Naive thymus-derived CD4-positive, alpha-beta T cell (primary cell): Measurements from ENCODE around the gene ERN1. TPM values are rescaled to one million over a fixed set of nuclear protein-coding genes. Genes with fewer than 3 reads are reported as not detected.

Source experiments
- ATAC-seq: fragments of 150-1000 bp; cut with Tn5 transposase; 2 replicates; pipeline ENCODE4 v1.10.0; 2021; ENCODE audit warnings: mild to moderate bottlenecking, moderate library complexity
- CTCF ChIA-PET: fragments of 350-600 bp; sonication (Branson Sonifier 250); formaldehyde crosslinking; loops from one replicate; lab custom pipeline; 2021; ENCODE audit warnings: antibody characterized with exemption; lab: Charles Lee
- POLR2A ChIA-PET: fragments of 350-600 bp; sonication (Branson Sonifier 250); formaldehyde crosslinking; loops from one replicate; lab custom pipeline; 2021; ENCODE audit warnings: antibody characterized with exemption, inconsistent platforms; lab: Charles Lee
- DNase-seq, 9 donors: peaks; one replicate each; pipeline versions ENCODE4 v3.0.0 to v3.0.0-alpha.2; 2020 to 2022; ENCODE audit warnings: mixed read lengths in 1 of 9
- H3K27ac ChIP-seq: one replicate; pipeline ENCODE4 v1.7.0; 2013; ENCODE audit warnings: mild to moderate bottlenecking, low read depth, low read length, moderate library complexity
- H3K27me3 ChIP-seq, 2 donors: one replicate each; pipeline ENCODE4 v1.7.0; 2013; ENCODE audit warnings: low read length in 2 of 2, mild to moderate bottlenecking in 2 of 2, moderate library complexity in 2 of 2; ENCODE audit not compliant: control insufficient read depth in 2 of 2, insufficient read depth in 2 of 2
- H3K36me3 ChIP-seq, 3 experiments: 1 replicate in 2 of 3; 2 replicates in 1 of 3; pipeline ENCODE4 v1.7.0; 2013; ENCODE audit warnings: low read length in 3 of 3, mild to moderate bottlenecking in 3 of 3, moderate library complexity in 1 of 3; ENCODE audit not compliant: insufficient read depth in 3 of 3, control insufficient read depth in 2 of 3
- H3K4me1 ChIP-seq, 2 donors: one replicate each; pipeline ENCODE4 v1.7.0; 2013; ENCODE audit warnings: low read length in 2 of 2, mild to moderate bottlenecking in 2 of 2, moderate library complexity in 1 of 2; ENCODE audit not compliant: control insufficient read depth in 2 of 2, insufficient read depth in 2 of 2
- H3K4me3 ChIP-seq: 2 replicates; pipeline ENCODE4 v1.7.0; 2013; ENCODE audit warnings: mild to moderate bottlenecking, low read length
- H3K9me3 ChIP-seq, 3 experiments: 1 replicate in 2 of 3; 2 replicates in 1 of 3; pipeline ENCODE4 v1.7.0; 2013; ENCODE audit warnings: low read length in 3 of 3; ENCODE audit not compliant: control insufficient read depth in 2 of 3
- H3K27ac Mint-ChIP-seq, 9 donors: one replicate each; pipeline ENCODE4 v1.8.0; 2020 to 2022; ENCODE audit warnings: mixed read lengths in 9 of 9, mild to moderate bottlenecking in 8 of 9, moderate library complexity in 5 of 9, inconsistent platforms in 2 of 9
- H3K27me3 Mint-ChIP-seq, 5 donors: one replicate each; pipeline ENCODE4 v1.8.0; 2021 to 2022; ENCODE audit warnings: mixed read lengths in 5 of 5, mild to moderate bottlenecking in 1 of 5
- H3K36me3 Mint-ChIP-seq, 5 donors: one replicate each; pipeline ENCODE4 v1.8.0; 2020 to 2022; ENCODE audit warnings: mixed read lengths in 5 of 5, mild to moderate bottlenecking in 3 of 5, inconsistent platforms in 1 of 5
- H3K4me1 Mint-ChIP-seq, 7 donors: one replicate each; pipeline ENCODE4 v1.8.0; 2020 to 2022; ENCODE audit warnings: mixed read lengths in 7 of 7, mild to moderate bottlenecking in 3 of 7, inconsistent platforms in 1 of 7
- H3K4me3 Mint-ChIP-seq, 10 donors: one replicate each; pipeline ENCODE4 v1.8.0; 2020 to 2022; ENCODE audit warnings: mild to moderate bottlenecking in 10 of 10, mixed read lengths in 10 of 10, moderate library complexity in 6 of 10, inconsistent platforms in 2 of 10
- H3K9me3 Mint-ChIP-seq, 11 donors: one replicate each; pipeline ENCODE4 v1.8.0; 2020 to 2022; ENCODE audit warnings: mixed read lengths in 11 of 11, mild to moderate bottlenecking in 4 of 11, inconsistent platforms in 1 of 11, moderate library complexity in 1 of 11
- intact Hi-C, 2 donors: fragments of 100-400 bp; cut with micrococcal nuclease; formaldehyde crosslinking; loops; one replicate each; pipeline ENCODE4 v1.15.1; 2023
- polyA plus RNA-seq, 2 donors: library from polyadenylated mRNA; unstranded; fragments of 300-500 nt; fragmentation: Illumina TruSeq; gene quantifications; one replicate each; pipeline ENCODE4 v1.2.3, GENCODE V29; 2021
- total RNA-seq, 6 experiments: library from RNA in 5 of 6; stranded (reverse) in 5 of 6; gene quantifications; 1 replicate in 5 of 6; 2 replicates in 1 of 6; pipeline ENCODE4 v1.2.3 and lab custom pipeline; 2021 to 2026

Gene ERN1
- total and polyA plus RNA-seq, 7 experiments from 2014 or later: 15.7 to 110 (median 60.3) TPM

- no peaks in the 10 kb centered on the region for H3K27me3 Mint-ChIP-seq
- no peak overlapping the region for H3K4me3 ChIP-seq
- CTCF ChIA-PET: interaction anchor here (0.7 kb wide), 1 partner anchor 9 kb away, joined by 3 read pairs; no protein-coding TSS in a partner anchor
- peaks cover 7 to 67% (median 16%) of the 10 kb centered on the region in 3 experiments for H3K36me3 ChIP-seq
- no peak overlapping the region for H3K27ac ChIP-seq
- no peak for DNase-seq
- no peak for ATAC-seq
- intact Hi-C loops: no loop called here
- peaks cover 27 to 52% (median 45%) of the 10 kb centered on the region in 7 donors for H3K4me1 Mint-ChIP-seq
- peaks cover 23 to 25% of the 10 kb centered on the region in 2 donors for H3K4me1 ChIP-seq
- H3K27me3 ChIP-seq: no peaks in the 10 kb centered on the region
- peaks cover 0 to 11% (median 0%) of the 10 kb centered on the region in 5 donors for H3K36me3 Mint-ChIP-seq
- peaks cover 0 to 2% (median 0%) of the 10 kb centered on the region in 11 donors for H3K9me3 Mint-ChIP-seq
- no peak overlapping the region for H3K4me3 Mint-ChIP-seq
- H3K9me3 ChIP-seq: no peaks in the 10 kb centered on the region
- POLR2A ChIA-PET: no interaction called here
- peak overlapping the region in 5 of 9 donors; percentile 48 to 81 (median 57) for H3K27ac Mint-ChIP-seq
Measured at GRCh38 chr17:64003526-64004121, 126.3 kb downstream of the ERN1 start.

GRCh38 chr17:64002658-64003525 is 127.1 kb downstream of the ERN1 start:
- Mint-ChIP-seq H3K27ac (peak overlapping the region in 4 of 9 donors; percentile 47 to 81 (median 61)), H3K27me3 (no peaks in the 10 kb centered on the region), H3K4me3 (no peak overlapping the region), H3K36me3 (peaks cover 0 to 11% (median 0%) of the 10 kb centered on the region in 5 donors), H3K4me1 (peaks cover 30 to 49% (median 39%) of the 10 kb centered on the region in 7 donors), H3K9me3 (no peaks in the 10 kb centered on the region)
- ATAC-seq (no peak), DNase-seq (no peak)
- H3K9me3 ChIP-seq: no peaks in the 10 kb centered on the region
- H3K27ac ChIP-seq: no peak overlapping the region
- ChIA-PET CTCF (interaction anchor here (1.7 kb wide), 1 partner anchor 23 kb away, joined by 5 read pairs; no protein-coding TSS in a partner anchor), POLR2A (interaction anchor here (3.6 to 7.3 kb wide), 2 partner anchors 18 to 24 kb away, joined by 40 to 58 read pairs; partner anchors contain the start of gene ICAM2)
- H3K4me3 ChIP-seq: no peak overlapping the region
- intact Hi-C loops: no loop called here
- H3K4me1 ChIP-seq: peaks cover 21 to 26% of the 10 kb centered on the region in 2 donors
- H3K36me3 ChIP-seq: peaks cover 7 to 64% (median 16%) of the 10 kb centered on the region in 3 experiments
- H3K27me3 ChIP-seq: no peaks in the 10 kb centered on the region

GRCh38 chr17:64001763-64002529 is 128.0 kb downstream of the ERN1 start:
- Mint-ChIP-seq H3K27ac (peak overlapping the region in 6 of 9 donors; percentile 18 to 75 (median 56)), H3K4me1 (peaks cover 32 to 50% (median 38%) of the 10 kb centered on the region in 7 donors), H3K27me3 (peaks cover 0 to 6% (median 0%) of the 10 kb centered on the region in 5 donors), H3K9me3 (no peaks in the 10 kb centered on the region), H3K4me3 (no peak overlapping the region), H3K36me3 (peaks cover 0 to 11% (median 0%) of the 10 kb centered on the region in 5 donors)
- Histone ChIP-seq H3K27ac (no peak overlapping the region), H3K27me3 (no peaks in the 10 kb centered on the region), H3K9me3 (no peaks in the 10 kb centered on the region), H3K4me1 (peaks cover 19 to 24% of the 10 kb centered on the region in 2 donors), H3K4me3 (no peak overlapping the region), H3K36me3 (peaks cover 7 to 55% (median 16%) of the 10 kb centered on the region in 3 experiments)
- POLR2A ChIA-PET: interaction anchor here (0.5 to 7.3 kb wide), 5 partner anchors 15 to 114 kb away, joined by 3 to 58 read pairs (median 8); partner anchors contain the start of gene ICAM2
- DNase-seq: no peak
- CTCF ChIA-PET: interaction anchor here (1.7 to 2.3 kb wide), 2 partner anchors 11 to 24 kb away, joined by 5 to 7 read pairs; no protein-coding TSS in a partner anchor
- intact Hi-C loops: no loop called here
- no peak for ATAC-seq

- no peak overlapping the region for H3K4me3 ChIP-seq
- H3K4me3 Mint-ChIP-seq: peak overlapping the region in 1 of 10 donors; percentile 48
- ChIA-PET CTCF (interaction anchor here (1.6 to 2.3 kb wide), 2 partner anchors 11 to 132 kb away, joined by 5 to 7 read pairs; no protein-coding TSS in a partner anchor), POLR2A (interaction anchor here (3.6 to 7.3 kb wide), 3 partner anchors 16 to 26 kb away, joined by 23 to 58 read pairs (median 40); partner anchors contain the start of gene ICAM2)
- ATAC-seq (no peak), DNase-seq (no peak)
- H3K4me1 Mint-ChIP-seq: peaks cover 32 to 43% (median 34%) of the 10 kb centered on the region in 7 donors
- no peaks in the 10 kb centered on the region for H3K9me3 Mint-ChIP-seq
- H3K4me1 ChIP-seq: peaks cover 14 to 24% of the 10 kb centered on the region in 2 donors
- peaks cover 0 to 11% (median 0%) of the 10 kb centered on the region in 5 donors for H3K36me3 Mint-ChIP-seq
- peak overlapping the region in 2 of 9 donors; percentile 14 to 52 for H3K27ac Mint-ChIP-seq
- H3K27me3 Mint-ChIP-seq: peaks cover 0 to 11% (median 0%) of the 10 kb centered on the region in 5 donors
- no peaks in the 10 kb centered on the region for H3K9me3 ChIP-seq
- peaks cover 7 to 47% (median 16%) of the 10 kb centered on the region in 3 experiments for H3K36me3 ChIP-seq
- no peaks in the 10 kb centered on the region for H3K27me3 ChIP-seq
- H3K27ac ChIP-seq: no peak overlapping the region
- intact Hi-C loops: no loop called here
Measured at GRCh38 chr17:64001091-64001579, 128.8 kb downstream of the ERN1 start.

- peak overlapping the region in 8 of 9 donors; percentile 14 to 89 (median 66) for H3K27ac Mint-ChIP-seq
- intact Hi-C loops: no loop called here
- peaks cover 0 to 8% (median 0%) of the 10 kb centered on the region in 5 donors for H3K36me3 Mint-ChIP-seq
- no peak overlapping the region for H3K4me3 ChIP-seq
- H3K36me3 ChIP-seq: peaks cover 7 to 34% (median 12%) of the 10 kb centered on the region in 3 experiments
- CTCF ChIA-PET: interaction anchor here (0.9 to 2.8 kb wide), 6 partner anchors 9 to 133 kb away, joined by 3 to 10 read pairs (median 4); partner anchors contain the start of genes GH1 and ICAM2
- ATAC-seq (no peak), DNase-seq (no peak)
- H3K4me1 Mint-ChIP-seq: peaks cover 28 to 41% (median 34%) of the 10 kb centered on the region in 7 donors
- no peak overlapping the region for H3K27ac ChIP-seq
- peaks cover 0 to 17% (median 0%) of the 10 kb centered on the region in 5 donors for H3K27me3 Mint-ChIP-seq
- POLR2A ChIA-PET: interaction anchor here (0.5 to 7.3 kb wide), 8 partner anchors 11 to 143 kb away, joined by 3 to 58 read pairs (median 4); partner anchors contain the start of gene ICAM2
- no peaks in the 10 kb centered on the region for H3K9me3 ChIP-seq
- H3K4me3 Mint-ChIP-seq: peak overlapping the region; percentile 12 to 96 (median 78)
- no peaks in the 10 kb centered on the region for H3K27me3 ChIP-seq
- H3K4me1 ChIP-seq: peaks cover 14 to 24% of the 10 kb centered on the region in 2 donors
- H3K9me3 Mint-ChIP-seq: no peaks in the 10 kb centered on the region
Measured at GRCh38 chr17:63999680-64000531, 130.0 kb downstream of the ERN1 start.
